GM12878 (cell line): ENCODE measurements around the gene BTBD6. TPM values are rescaled to one million over a fixed set of nuclear protein-coding genes. Genes with fewer than 3 reads are reported as not detected.

Experiments used
- ATAC-seq: fragments of 200-7000 bp; cut with Tn5 transposase; 3 replicates; pipeline ENCODE4 v1.9.1; 2020; ENCODE audit warnings: mild to moderate bottlenecking, moderate library complexity
- BruUV-seq: library from RNA; stranded (reverse); fragments of 400-500 nt; replicated peaks from 2 replicates; lab custom pipeline; 2021; lab: Mats Ljungman, UMichigan
- CTCF ChIA-PET: fragments of 300-600 bp; sonication (Branson Sonifier 250); formaldehyde crosslinking; extraction: SDS; loops from one replicate; lab custom pipeline; 2021; ENCODE audit warnings: inconsistent platforms; lab: Yijun Ruan, JAX
- POLR2A ChIA-PET: fragments of 350-600 bp; formaldehyde crosslinking; extraction: SDS; loops from one replicate; lab custom pipeline; 2021; ENCODE audit warnings: inconsistent platforms; lab: Charles Lee
- RAD21 ChIA-PET: fragments of 300-600 bp; sonication (Branson Sonifier 250); formaldehyde crosslinking; loops from one replicate; lab custom pipeline; 2023; ENCODE audit warnings: antibody characterized with exemption; ENCODE audit not compliant: unreplicated experiment; lab: Charles Lee
- SMC1A ChIA-PET: fragments of 300-600 bp; sonication (Branson Sonifier 250); formaldehyde crosslinking; loops from one replicate; lab custom pipeline; 2023; ENCODE audit not compliant: unreplicated experiment, uncharacterized antibody; lab: Charles Lee
- DNase-seq: peaks from one replicate; pipeline ENCODE4 v3.0.0-alpha.2; 2011; ENCODE audit warnings: low read depth, low spot score
- FAIRE-seq: peaks from 3 replicates; lab custom pipeline; 2011; peaks lifted over from hg19 to GRCh38; lab: Jason Lieb, UNC
- H2AFZ ChIP-seq: 2 replicates; pipeline ENCODE4 v1.6.0; 2011; ENCODE audit warnings: low read depth, low read length, control low read depth; ENCODE audit not compliant: control insufficient read depth
- H3K27ac ChIP-seq: 2 replicates; pipeline ENCODE4 v1.5.1; 2011; ENCODE audit warnings: control low read depth; ENCODE audit not compliant: control insufficient read depth, insufficient read depth
- H3K27me3 ChIP-seq, 2 experiments: replicated peaks in 1 of 2; 2 replicates each; pipeline versions ENCODE4 v1.6.0 to v1.6.1; 2011; ENCODE audit warnings: low read length in 1 of 2; ENCODE audit not compliant: control insufficient read depth in 2 of 2, insufficient read depth in 2 of 2
- H3K36me3 ChIP-seq, 2 experiments: 2 replicates each; pipeline ENCODE4 v1.5.1; 2011; ENCODE audit warnings: low read length in 1 of 2; ENCODE audit not compliant: control insufficient read depth in 2 of 2, insufficient read depth in 2 of 2
- H3K4me1 ChIP-seq: 2 replicates; pipeline ENCODE4 v1.6.1; 2011; ENCODE audit warnings: mild to moderate bottlenecking, low read length, moderate library complexity, mixed read lengths; ENCODE audit not compliant: control insufficient read depth, insufficient read depth
- H3K4me2 ChIP-seq: 2 replicates; pipeline ENCODE4 v1.6.0; 2011; ENCODE audit warnings: control low read depth; ENCODE audit not compliant: control insufficient read depth, insufficient read depth
- H3K4me3 ChIP-seq: fragments of 200-600 bp; sonication (generic); 2 replicates; pipeline ENCODE4 v1.5.1; 2016
- H3K79me2 ChIP-seq: 2 replicates; pipeline ENCODE4 v1.6.0; 2011; ENCODE audit warnings: low read length; ENCODE audit not compliant: control insufficient read depth, insufficient read depth
- H3K9ac ChIP-seq: 2 replicates; pipeline ENCODE4 v1.8.0; 2011; ENCODE audit warnings: low read length, control low read depth, mixed read lengths; ENCODE audit not compliant: control insufficient read depth, insufficient read depth
- H3K9me3 ChIP-seq: replicated peaks from 3 replicates; pipeline ENCODE4 v1.5.1; 2011; ENCODE audit warnings: mild to moderate bottlenecking, low read length; ENCODE audit not compliant: control insufficient read depth, insufficient read depth
- H4K20me1 ChIP-seq: 2 replicates; pipeline ENCODE4 v1.6.0; 2011; ENCODE audit not compliant: control insufficient read depth, insufficient read depth
- EZH2 ChIP-seq: IDR thresholded peaks from 2 replicates; pipeline ENCODE4 v1.6.1; 2012; ENCODE audit warnings: low read depth, mild to moderate bottlenecking, control low read depth, inconsistent platforms, low read length, borderline replicate concordance; ENCODE audit not compliant: control insufficient read depth
- JUNB ChIP-seq: IDR thresholded peaks from 2 replicates; pipeline ENCODE4 v1.6.1; 2016; ENCODE audit warnings: antibody characterized with exemption, mild to moderate bottlenecking
- KAT2A ChIP-seq: conservative IDR thresholded peaks from 2 replicates; pipeline ENCODE4 v1.6.1; 2011; ENCODE audit warnings: low read depth, low read length; ENCODE audit not compliant: control insufficient read depth
- MTA2 ChIP-seq: fragments of 450-650 bp; IDR thresholded peaks from 2 replicates; pipeline ENCODE4 v1.6.1; 2016; ENCODE audit warnings: low read depth, mild to moderate bottlenecking, moderate library complexity
- MTA3 ChIP-seq: IDR thresholded peaks from 2 replicates; pipeline ENCODE4 v1.6.1; 2012; ENCODE audit warnings: low read length, inconsistent platforms, borderline replicate concordance
- MXI1 ChIP-seq: fragments of 150-350 bp; IDR thresholded peaks from 2 replicates; pipeline ENCODE4 v1.6.1; 2011; ENCODE audit warnings: low read depth, mild to moderate bottlenecking, inconsistent platforms, low read length, improper control_type of control experiment
- NR2C2 ChIP-seq: IDR thresholded peaks from 2 replicates; pipeline ENCODE4 v1.6.1; 2011; ENCODE audit warnings: borderline replicate concordance, low read depth; ENCODE audit not compliant: control insufficient read depth, insufficient read length
- POLR2A ChIP-seq: IDR thresholded peaks from 2 replicates; pipeline ENCODE4 v1.6.1; 2011; ENCODE audit warnings: low read depth, mild to moderate bottlenecking, low read length
- RAD21 ChIP-seq: IDR thresholded peaks from 2 replicates; pipeline ENCODE4 v1.6.1; 2011; ENCODE audit warnings: mild to moderate bottlenecking, low read depth, low read length, moderate library complexity; ENCODE audit not compliant: insufficient read depth
- RAD51 ChIP-seq: fragments of 450-650 bp; IDR thresholded peaks from 2 replicates; pipeline ENCODE4 v1.6.1; 2016; ENCODE audit warnings: moderate library complexity, mild to moderate bottlenecking, inconsistent platforms
- RFX5 ChIP-seq: IDR thresholded peaks from 2 replicates; pipeline ENCODE4 v1.6.1; 2011; ENCODE audit warnings: low read depth, low read length, improper control_type of control experiment
- SIN3A ChIP-seq: IDR thresholded peaks from 2 replicates; pipeline ENCODE4 v1.6.1; 2012; ENCODE audit warnings: low read depth, low read length, improper control_type of control experiment
- SPI1 ChIP-seq: IDR thresholded peaks from 2 replicates; pipeline ENCODE4 v1.6.1; 2011; ENCODE audit warnings: low read depth, mild to moderate bottlenecking, low read length, moderate library complexity, borderline replicate concordance; ENCODE audit not compliant: insufficient read depth
- SUZ12 ChIP-seq: fragments of 200-600 bp; sonication (generic); IDR thresholded peaks from one replicate; pipeline ENCODE4 v1.6.1; 2018; ENCODE audit warnings: antibody characterized with exemption, mild to moderate bottlenecking; ENCODE audit not compliant: unreplicated experiment
- ZSCAN29 ChIP-seq: fragments of 450-650 bp; IDR thresholded peaks from 2 replicates; pipeline ENCODE4 v1.6.1; 2017; ENCODE audit warnings: mild to moderate bottlenecking, moderate library complexity
- ZZZ3 ChIP-seq: IDR thresholded peaks from 2 replicates; pipeline ENCODE4 v1.6.1; 2011; ENCODE audit warnings: low read depth; ENCODE audit not compliant: control insufficient read depth, insufficient read length
- WGBS: methylation state at CpG from one replicate; pipeline ENCODE4 v1.1.6; 2016; ENCODE audit warnings: low lambda C conversion rate; ENCODE audit not compliant: insufficient replicate concordance, insufficient coverage; ENCODE audit errors: missing lambda C conversion rate; 5-methylcytosine and 5-hydroxymethylcytosine counted together
- in situ Hi-C: fragments of 300-500 bp; cut with MboI; formaldehyde crosslinking; loops from 9 replicates; pipeline ENCODE4 v1.14.3; 2018; ENCODE audit warnings: mixed read lengths
- intact Hi-C: fragments of 100-400 bp; cut with micrococcal nuclease; formaldehyde crosslinking; loops from one replicate; pipeline ENCODE4 v1.14.2; 2022; ENCODE audit not compliant: unreplicated experiment
- polyA plus RNA-seq, 11 experiments: library from polyadenylated mRNA; depleted of rRNA in 4 of 11; unstranded in 6 of 11; stranded (reverse) in 5 of 11; fragments of >200 nt; fragmentation: Nextera tagmentation in 4 of 11; fragmentation: Illumina TruSeq in 1 of 11; extraction: Ambion mirVana in 4 of 11; extraction: Trizol in 1 of 11; gene quantifications; 1 replicate in 1 of 11; 2 replicates in 10 of 11; pipeline versions ENCODE4 v1.2.1 to v1.2.3, GENCODE V29; 2011 to 2016; ENCODE audit warnings: inconsistent platforms in 2 of 11, missing spikeins in 2 of 11, low read depth in 1 of 11
- total RNA-seq, 4 experiments: library from RNA; depleted of rRNA in 3 of 4; stranded (reverse); fragments of >200 nt in 3 of 4; fragmentation: Illumina TruSeq in 1 of 4; extraction: Trizol in 1 of 4; gene quantifications; 2 replicates each; pipeline versions ENCODE4 v1.2.1 to v1.2.3, GENCODE V29; 2013 to 2021
- TF ChIP-seq, protein P1 (sequence below): IDR thresholded peaks from 2 replicates; pipeline ENCODE4 v1.6.1; 2011; ENCODE audit warnings: mild to moderate bottlenecking, low read depth, low read length, moderate library complexity; ENCODE audit not compliant: insufficient replicate concordance
- TF ChIP-seq, protein P2 (sequence below): fragments of 450-650 bp; IDR thresholded peaks from 2 replicates; pipeline ENCODE4 v1.6.1; 2016; ENCODE audit warnings: mild to moderate bottlenecking
- TF ChIP-seq, protein P3 (sequence below): IDR thresholded peaks from 2 replicates; pipeline ENCODE4 v1.6.1; 2012; ENCODE audit warnings: low read length, inconsistent platforms
- TF ChIP-seq, protein P4 (sequence below): IDR thresholded peaks from 2 replicates; pipeline ENCODE4 v1.6.1; 2011; ENCODE audit warnings: low read depth, mild to moderate bottlenecking, low read length, moderate library complexity, borderline replicate concordance; ENCODE audit errors: extremely low read depth

Gene BTBD6
- total and polyA plus RNA-seq, 10 of the 15 experiments (the other 5 are each of a cell fraction or from before 2014, with no cell fraction given), result 1.4 to 36.5 (median 15.8) TPM

DNA sequence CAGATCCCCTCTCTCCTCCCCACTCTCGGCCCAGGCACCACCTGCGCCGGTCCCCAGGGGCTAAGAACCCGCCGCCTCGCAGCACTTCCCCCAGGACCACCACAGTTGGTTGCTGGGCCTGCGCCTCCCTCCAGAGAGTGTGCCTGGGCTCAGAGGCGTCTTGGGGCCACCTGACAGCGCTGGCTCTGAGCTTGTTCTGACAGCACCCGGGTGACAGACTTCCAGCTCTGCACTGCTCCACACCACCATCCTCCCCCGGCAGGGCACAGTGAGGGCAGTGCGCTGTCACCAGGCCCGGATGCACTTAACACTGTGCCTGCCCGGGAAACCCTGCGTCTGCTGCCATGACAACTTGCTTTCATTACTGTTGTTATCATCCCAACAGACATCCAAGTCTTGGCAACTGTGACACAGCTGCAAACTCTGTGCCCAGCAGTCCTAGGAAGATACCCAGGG, 45.8 kb downstream of the BTBD6 start:
- POLR2A ChIA-PET, result interaction anchor here (1.3 kb wide), 1 partner anchor 20 kb away, joined by 3 read pairs; the partner anchor contains the start of gene PACS2
- intact Hi-C loops, result no loop called here
- peaks cover 4% of the 10 kb centered on the region; the same call in 1 of the 2 replicates for H4K20me1 ChIP-seq
- TF ChIP-seq JUNB, result no peak
- TF ChIP-seq, protein P1, sequence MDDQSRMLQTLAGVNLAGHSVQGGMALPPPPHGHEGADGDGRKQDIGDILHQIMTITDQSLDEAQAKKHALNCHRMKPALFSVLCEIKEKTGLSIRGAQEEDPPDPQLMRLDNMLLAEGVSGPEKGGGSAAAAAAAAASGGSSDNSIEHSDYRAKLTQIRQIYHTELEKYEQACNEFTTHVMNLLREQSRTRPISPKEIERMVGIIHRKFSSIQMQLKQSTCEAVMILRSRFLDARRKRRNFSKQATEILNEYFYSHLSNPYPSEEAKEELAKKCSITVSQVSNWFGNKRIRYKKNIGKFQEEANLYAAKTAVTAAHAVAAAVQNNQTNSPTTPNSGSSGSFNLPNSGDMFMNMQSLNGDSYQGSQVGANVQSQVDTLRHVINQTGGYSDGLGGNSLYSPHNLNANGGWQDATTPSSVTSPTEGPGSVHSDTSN, result no peak
- TF ChIP-seq NR2C2, result no peak
- TF ChIP-seq EZH2, result no peak
- no peak for TF ChIP-seq MTA2
- peak; percentile 48; the same call in 1 of the 2 replicates for TF ChIP-seq MXI1
- no peak for TF ChIP-seq SUZ12
- peak; percentile 56; the same call in 1 of the 2 replicates for TF ChIP-seq POLR2A
- TF ChIP-seq, protein P2, sequence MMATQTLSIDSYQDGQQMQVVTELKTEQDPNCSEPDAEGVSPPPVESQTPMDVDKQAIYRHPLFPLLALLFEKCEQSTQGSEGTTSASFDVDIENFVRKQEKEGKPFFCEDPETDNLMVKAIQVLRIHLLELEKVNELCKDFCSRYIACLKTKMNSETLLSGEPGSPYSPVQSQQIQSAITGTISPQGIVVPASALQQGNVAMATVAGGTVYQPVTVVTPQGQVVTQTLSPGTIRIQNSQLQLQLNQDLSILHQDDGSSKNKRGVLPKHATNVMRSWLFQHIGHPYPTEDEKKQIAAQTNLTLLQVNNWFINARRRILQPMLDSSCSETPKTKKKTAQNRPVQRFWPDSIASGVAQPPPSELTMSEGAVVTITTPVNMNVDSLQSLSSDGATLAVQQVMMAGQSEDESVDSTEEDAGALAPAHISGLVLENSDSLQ, result peak; percentile 26; the same call in 1 of the 2 replicates
- TF ChIP-seq MTA3, result no peak
- TF ChIP-seq RFX5, result no peak
- TF ChIP-seq ZZZ3, result no peak
- TF ChIP-seq SPI1, result no peak
- no peak for TF ChIP-seq RAD21
- peak; percentile 83; the same call in 1 of the 2 replicates for TF ChIP-seq SIN3A
- TF ChIP-seq KAT2A, result no peak
- TF ChIP-seq ZSCAN29, result no peak
- TF ChIP-seq, protein P3, sequence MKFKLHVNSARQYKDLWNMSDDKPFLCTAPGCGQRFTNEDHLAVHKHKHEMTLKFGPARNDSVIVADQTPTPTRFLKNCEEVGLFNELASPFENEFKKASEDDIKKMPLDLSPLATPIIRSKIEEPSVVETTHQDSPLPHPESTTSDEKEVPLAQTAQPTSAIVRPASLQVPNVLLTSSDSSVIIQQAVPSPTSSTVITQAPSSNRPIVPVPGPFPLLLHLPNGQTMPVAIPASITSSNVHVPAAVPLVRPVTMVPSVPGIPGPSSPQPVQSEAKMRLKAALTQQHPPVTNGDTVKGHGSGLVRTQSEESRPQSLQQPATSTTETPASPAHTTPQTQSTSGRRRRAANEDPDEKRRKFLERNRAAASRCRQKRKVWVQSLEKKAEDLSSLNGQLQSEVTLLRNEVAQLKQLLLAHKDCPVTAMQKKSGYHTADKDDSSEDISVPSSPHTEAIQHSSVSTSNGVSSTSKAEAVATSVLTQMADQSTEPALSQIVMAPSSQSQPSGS, result no peak
- TF ChIP-seq, protein P4, sequence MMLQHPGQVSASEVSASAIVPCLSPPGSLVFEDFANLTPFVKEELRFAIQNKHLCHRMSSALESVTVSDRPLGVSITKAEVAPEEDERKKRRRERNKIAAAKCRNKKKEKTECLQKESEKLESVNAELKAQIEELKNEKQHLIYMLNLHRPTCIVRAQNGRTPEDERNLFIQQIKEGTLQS, result no peak
- no peak for TF ChIP-seq RAD51

More for the DNA sequence above, 45.8 kb downstream of the BTBD6 start:
- Histone ChIP-seq H3K79me2 (peaks cover 65% of the 10 kb centered on the region), H3K9ac (peak overlapping the region; percentile 65; the same call in 1 of the 2 replicates), H3K27me3 (no peaks in the 10 kb centered on the region), H3K4me2 (peak overlapping the region; percentile 82), H2AFZ (peak overlapping the region; percentile 17; the same call in 1 of the 2 replicates), H3K9me3 (no peaks in the 10 kb centered on the region; the same call in 2 of the 3 replicates), H3K36me3 (no peaks in the 10 kb centered on the region), H3K4me3 (peak overlapping the region; percentile 52), H3K4me1 (peaks cover 53% of the 10 kb centered on the region), H3K27ac (peak overlapping the region; percentile 66)
- ChIA-PET RAD21 (interaction anchor here (0.7 kb wide), 1 partner anchor 20 kb away, joined by 4 read pairs; the partner anchor contains the start of gene PACS2), CTCF (interaction anchor here (1.0 to 1.8 kb wide), 2 partner anchors 12 to 15 kb away, joined by 3 to 9 read pairs; no protein-coding TSS in a partner anchor), SMC1A (no interaction called here)
- WGBS, result 29% methylated on average over 15 of the region's 15 CpGs
- in situ Hi-C loops, result no loop called here
- DNase-seq (no peak), FAIRE-seq (peak; percentile 69), ATAC-seq (peak; percentile 94)
- no TSS peak for BruUV-seq
